Stimulated activated CD4-positive, alpha-beta T cell treated with anti-CD3 and anti-CD28 coated beads, Interleukin-15, amount 100 ng/mL, for 24 hours (primary cell): ENCODE results near the gene ATP6V1E1.
"Not testable (repeated sequence)": the region's sequence is repeated elsewhere in the genome, so short reads cannot be mapped to it uniquely, and the experiment has no call there.

Source experiments
- DNase-seq: peaks from one replicate; pipeline ENCODE4 v3.0.0-alpha.2; 2020

The ATP6V1E1 gene

GRCh38 chr22:17628406-17629172 is at the start of gene ATP6V1E1:
Gene ATP6V1E1, minus strand, starts transcription at chr22:17628749. Its CDS starts 114 bp downstream, at chr22:17628635.
- DNase-seq, result peak; percentile 95

- no peak for DNase-seq
Observed at GRCh38 chr22:17675584-17675983, 47.0 kb upstream of the ATP6V1E1 start.

GRCh38 chr22:17674152-17674551 is 45.6 kb upstream of the ATP6V1E1 start:
- DNase-seq, result no peak

GRCh38 chr22:17672417-17672991 is 44.0 kb upstream of the ATP6V1E1 start:
- peak; percentile 38 for DNase-seq

- DNase-seq, result not testable (repeated sequence)
Observed at GRCh38 chr22:17671521-17672092, 43.1 kb upstream of the ATP6V1E1 start.

GRCh38 chr22:17665854-17666253 is 37.3 kb upstream of the ATP6V1E1 start:
- no peak for DNase-seq

GRCh38 chr22:17665248-17665647 is 36.7 kb upstream of the ATP6V1E1 start:
- no peak for DNase-seq

GRCh38 chr22:17664414-17665055 is 36.0 kb upstream of the ATP6V1E1 start:
- DNase-seq, result no peak

GRCh38 chr22:17656870-17657395 is 28.4 kb upstream of the ATP6V1E1 start:
- no peak for DNase-seq

GRCh38 chr22:17655289-17655688 is 26.7 kb upstream of the ATP6V1E1 start:
- no peak for DNase-seq

- DNase-seq, result no peak
Observed at GRCh38 chr22:17648569-17648968, 20.0 kb upstream of the ATP6V1E1 start.

GRCh38 chr22:17647991-17648390 is 19.4 kb upstream of the ATP6V1E1 start:
- DNase-seq, result no peak

GRCh38 chr22:17647452-17647851 is 18.9 kb upstream of the ATP6V1E1 start:
- no peak for DNase-seq

GRCh38 chr22:17642357-17642756 is 13.8 kb upstream of the ATP6V1E1 start:
- DNase-seq, result not testable (repeated sequence)

GRCh38 chr22:17641269-17641668 is 12.7 kb upstream of the ATP6V1E1 start:
- no peak for DNase-seq

- DNase-seq, result peak; percentile 18
Observed at GRCh38 chr22:17639247-17639741, 10.7 kb upstream of the ATP6V1E1 start.

- DNase-seq, result peak; percentile 93
Observed at GRCh38 chr22:17638432-17639246, 10.1 kb upstream of the ATP6V1E1 start, which contains the start of gene BCL2L13. Gene BCL2L13, plus strand, starts transcription at chr22:17638757. Its CDS starts 16,955 bp downstream, at chr22:17655712.

GRCh38 chr22:17638182-17638431 is 9.6 kb upstream of the ATP6V1E1 start:
- no peak for DNase-seq

GRCh38 chr22:17637490-17638181 is 9.1 kb upstream of the ATP6V1E1 start:
- no peak for DNase-seq

- DNase-seq, result not testable (repeated sequence)
Observed at GRCh38 chr22:17636850-17637249, 8.3 kb upstream of the ATP6V1E1 start.

- no peak for DNase-seq
Observed at GRCh38 chr22:17634696-17635095, 6.1 kb upstream of the ATP6V1E1 start.

- DNase-seq, result no peak
Observed at GRCh38 chr22:17633998-17634323, 5.4 kb upstream of the ATP6V1E1 start.
